NCI-H2227 (cell line): ENCODE measurements around the gene NOC4L.

Source experiments
- DNase-seq: peaks from one replicate; lab custom pipeline; 2025; ENCODE audit not compliant: unreplicated experiment; lab: John Stamatoyannopoulos, UW

The NOC4L gene

GRCh38 chr12:132155771-132156572 lies 11.7 kb downstream of the NOC4L start:
- no peak for DNase-seq

GRCh38 chr12:132156573-132157325 lies 12.5 kb downstream of the NOC4L start:
- DNase-seq: no peak

GRCh38 chr12:132157733-132158409 lies 13.6 kb downstream of the NOC4L start:
- no peak for DNase-seq

- no peak for DNase-seq
Measured at GRCh38 chr12:132158677-132159554, 14.7 kb downstream of the NOC4L start.

GRCh38 chr12:132159555-132160003 lies 15.3 kb downstream of the NOC4L start:
- DNase-seq: no peak

GRCh38 chr12:132160016-132160415 lies 15.8 kb downstream of the NOC4L start:
- no peak for DNase-seq

GRCh38 chr12:132160601-132161035 lies 16.4 kb downstream of the NOC4L start:
- no peak for DNase-seq

- peak; percentile 23 for DNase-seq
Measured at GRCh38 chr12:132161036-132161781, 17.0 kb downstream of the NOC4L start.

GRCh38 chr12:132161796-132162507 lies 17.7 kb downstream of the NOC4L start:
- DNase-seq: no peak

- no peak for DNase-seq
Measured at GRCh38 chr12:132162508-132163031, 18.3 kb downstream of the NOC4L start.

GRCh38 chr12:132163041-132163910 lies 19.0 kb downstream of the NOC4L start:
- no peak for DNase-seq

GRCh38 chr12:132163911-132164288 lies 19.6 kb downstream of the NOC4L start:
- peak; percentile 13 for DNase-seq

GRCh38 chr12:132164426-132164825 lies 20.2 kb downstream of the NOC4L start:
- DNase-seq: no peak

GRCh38 chr12:132165584-132165983 lies 21.3 kb downstream of the NOC4L start:
- no peak for DNase-seq

- DNase-seq: no peak
Measured at GRCh38 chr12:132166093-132166492, 21.8 kb downstream of the NOC4L start.

GRCh38 chr12:132166801-132167591 lies 22.7 kb downstream of the NOC4L start:
- no peak for DNase-seq

GRCh38 chr12:132167611-132168310 lies 23.5 kb downstream of the NOC4L start:
- DNase-seq: no peak
